ENCODE data around the gene DDIT3. TPM values are rescaled to one million over a fixed set of nuclear protein-coding genes. Genes with fewer than 3 reads are reported as not detected.

The DDIT3 gene
- total RNA-seq, 1 experiment from 2014 or later = 3.4 TPM

GRCh38 chr12:57564178-57564740 lies 43.9 kb upstream of the DDIT3 start:
- H3K36me3 Mint-ChIP-seq = peaks cover 13% of the 10 kb centered on the region
- ChIA-PET POLR2A (no interaction called here), CTCF (no interaction called here)
- DNase-seq (ENCODE audit: low spot score) (no peak), ATAC-seq (no peak)
- H3K9me3 Mint-ChIP-seq = no peaks in the 10 kb centered on the region
- H3K27ac Mint-ChIP-seq = no peak overlapping the region
- H3K4me1 Mint-ChIP-seq = no peaks in the 10 kb centered on the region
- H3K4me3 Mint-ChIP-seq = no peak overlapping the region
- no peak for TF ChIP-seq TCF7 (CRISPR knock-in tag; IDR thresholded peaks at IDR 0.05; ENCODE audit: low read depth)
- no peak for TF ChIP-seq E2F5 (CRISPR knock-in tag; IDR thresholded peaks at IDR 0.05)
- no peak for TF ChIP-seq GRHL2 (CRISPR knock-in tag; IDR thresholded peaks at IDR 0.05; ENCODE audit: insufficient replicate concordance, severe bottlenecking)
- no peak for TF ChIP-seq IRF2 (CRISPR knock-in tag; IDR thresholded peaks at IDR 0.05; ENCODE audit: borderline replicate concordance, low read depth)
- TF ChIP-seq ZSCAN18 (CRISPR knock-in tag; IDR thresholded peaks at IDR 0.05) = no peak
- no peak for TF ChIP-seq TEAD4 (CRISPR knock-in tag; IDR thresholded peaks at IDR 0.05)
- TF ChIP-seq, protein P1, sequence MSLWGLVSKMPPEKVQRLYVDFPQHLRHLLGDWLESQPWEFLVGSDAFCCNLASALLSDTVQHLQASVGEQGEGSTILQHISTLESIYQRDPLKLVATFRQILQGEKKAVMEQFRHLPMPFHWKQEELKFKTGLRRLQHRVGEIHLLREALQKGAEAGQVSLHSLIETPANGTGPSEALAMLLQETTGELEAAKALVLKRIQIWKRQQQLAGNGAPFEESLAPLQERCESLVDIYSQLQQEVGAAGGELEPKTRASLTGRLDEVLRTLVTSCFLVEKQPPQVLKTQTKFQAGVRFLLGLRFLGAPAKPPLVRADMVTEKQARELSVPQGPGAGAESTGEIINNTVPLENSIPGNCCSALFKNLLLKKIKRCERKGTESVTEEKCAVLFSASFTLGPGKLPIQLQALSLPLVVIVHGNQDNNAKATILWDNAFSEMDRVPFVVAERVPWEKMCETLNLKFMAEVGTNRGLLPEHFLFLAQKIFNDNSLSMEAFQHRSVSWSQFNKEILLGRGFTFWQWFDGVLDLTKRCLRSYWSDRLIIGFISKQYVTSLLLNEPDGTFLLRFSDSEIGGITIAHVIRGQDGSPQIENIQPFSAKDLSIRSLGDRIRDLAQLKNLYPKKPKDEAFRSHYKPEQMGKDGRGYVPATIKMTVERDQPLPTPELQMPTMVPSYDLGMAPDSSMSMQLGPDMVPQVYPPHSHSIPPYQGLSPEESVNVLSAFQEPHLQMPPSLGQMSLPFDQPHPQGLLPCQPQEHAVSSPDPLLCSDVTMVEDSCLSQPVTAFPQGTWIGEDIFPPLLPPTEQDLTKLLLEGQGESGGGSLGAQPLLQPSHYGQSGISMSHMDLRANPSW (CRISPR knock-in tag; conservative IDR thresholded peaks at IDR 0.05; ENCODE audit: low read depth) = no peak
- TF ChIP-seq E2F4 (CRISPR knock-in tag; IDR thresholded peaks at IDR 0.05; ENCODE audit: borderline replicate concordance, low read depth) = no peak
- no peak for TF ChIP-seq USF2 (CRISPR knock-in tag; IDR thresholded peaks at IDR 0.05)
- no peak for TF ChIP-seq MYBL2 (CRISPR knock-in tag; IDR thresholded peaks at IDR 0.05)
- TF ChIP-seq ESRRA (CRISPR knock-in tag; IDR thresholded peaks at IDR 0.05; ENCODE audit: borderline replicate concordance) = no peak
- no peak for TF ChIP-seq AFF4 (CRISPR knock-in tag; IDR thresholded peaks at IDR 0.05; ENCODE audit: borderline replicate concordance)
- no peak for TF ChIP-seq KAT7 (CRISPR knock-in tag; IDR thresholded peaks at IDR 0.05; ENCODE audit: borderline replicate concordance)
- TF ChIP-seq SOX15 (CRISPR knock-in tag; IDR thresholded peaks at IDR 0.05) = no peak
- TF ChIP-seq ZNF219 (CRISPR knock-in tag; IDR thresholded peaks at IDR 0.05; ENCODE audit: borderline replicate concordance) = no peak
- no peak for TF ChIP-seq GABPB1 (CRISPR knock-in tag; IDR thresholded peaks at IDR 0.05)
- TF ChIP-seq CREB1 (CRISPR knock-in tag; IDR thresholded peaks at IDR 0.05) = no peak
- TF ChIP-seq PRRX2 (CRISPR knock-in tag; IDR thresholded peaks at IDR 0.05) = no peak
- TF ChIP-seq, protein P2, sequence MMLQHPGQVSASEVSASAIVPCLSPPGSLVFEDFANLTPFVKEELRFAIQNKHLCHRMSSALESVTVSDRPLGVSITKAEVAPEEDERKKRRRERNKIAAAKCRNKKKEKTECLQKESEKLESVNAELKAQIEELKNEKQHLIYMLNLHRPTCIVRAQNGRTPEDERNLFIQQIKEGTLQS (CRISPR knock-in tag; conservative IDR thresholded peaks at IDR 0.05) = no peak
- no peak for TF ChIP-seq ZNF263 (CRISPR knock-in tag; IDR thresholded peaks at IDR 0.05; ENCODE audit: low read depth)
- no peaks in the 10 kb centered on the region for H3K27me3 Mint-ChIP-seq (ENCODE audit: low read depth)

Data from WTC11 (cell line).